Ascending aorta (tissue), 2 donors: ENCODE results near the gene RANGRF. TPM values are rescaled to one million over a fixed set of nuclear protein-coding genes. Genes with fewer than 3 reads are reported as not detected.

ENCODE experiments used
- DNase-seq, 2 donors: peaks; one replicate each; pipeline ENCODE4 v3.0.0-alpha.2; 2019; ENCODE audit warnings: low spot score in 2 of 2
- H3K27ac ChIP-seq, 2 donors: fragments of 200-600 bp; sonication (generic); one replicate each; pipeline ENCODE4 v1.5.1; 2016 to 2017; ENCODE audit warnings: mild to moderate bottlenecking in 1 of 2
- H3K27me3 ChIP-seq: fragments of 200-600 bp; sonication (generic); one replicate; pipeline ENCODE4 v1.5.1; 2017
- H3K36me3 ChIP-seq, 2 donors: fragments of 200-600 bp; sonication (generic); one replicate each; pipeline ENCODE4 v1.5.1; 2016
- H3K4me1 ChIP-seq, 2 donors: fragments of 200-600 bp; sonication (generic); one replicate each; pipeline ENCODE4 v1.5.1; 2016 to 2017; ENCODE audit warnings: mild to moderate bottlenecking in 1 of 2
- H3K4me3 ChIP-seq, 2 donors: fragments of 200-600 bp; sonication (generic); one replicate each; pipeline ENCODE4 v1.5.1; 2016 to 2017; ENCODE audit warnings: mild to moderate bottlenecking in 1 of 2
- H3K9me3 ChIP-seq, 2 donors: fragments of 200-600 bp; sonication (generic); one replicate each; pipeline ENCODE4 v1.5.1; 2016
- CTCF ChIP-seq, 3 experiments: fragments of 200-600 bp in 2 of 3; fragments of 450-650 bp in 1 of 3; sonication (generic) in 2 of 3; IDR thresholded peaks; one replicate each; pipeline ENCODE4 v1.5.1; 2016 to 2019; ENCODE audit warnings: antibody characterized with exemption in 3 of 3, mild to moderate bottlenecking in 1 of 3, moderate library complexity in 1 of 3
- intact Hi-C: fragments of 100-400 bp; cut with DNase I; formaldehyde crosslinking; loops from one replicate; pipeline ENCODE4 v1.15.1; 2023
- total RNA-seq: library from RNA; depleted of rRNA; stranded (reverse); fragments of >200 nt; gene quantifications from one replicate; pipeline ENCODE4 v1.1.0, GENCODE V29; 2016

RANGRF gene
- total RNA-seq, 1 donor from 2014 or later = 15.5 TPM

- intact Hi-C loops = no loop called here
- Histone ChIP-seq H3K27me3 (no peaks in the 10 kb centered on the region), H3K4me1 (no peaks in the 10 kb centered on the region), H3K36me3 (peaks cover 43 to 82% of the 10 kb centered on the region in 2 donors), H3K9me3 (no peaks in the 10 kb centered on the region), H3K27ac (no peak overlapping the region), H3K4me3 (no peak overlapping the region)
- no peak for TF ChIP-seq CTCF (IDR thresholded peaks at IDR 0.05)
- no peak for DNase-seq
Observed at GRCh38 chr17:8264320-8264719, 24.1 kb upstream of the RANGRF start.

- Histone ChIP-seq H3K4me1 (no peaks in the 10 kb centered on the region), H3K27me3 (no peaks in the 10 kb centered on the region), H3K27ac (no peak overlapping the region), H3K9me3 (no peaks in the 10 kb centered on the region), H3K36me3 (peaks cover 45 to 80% of the 10 kb centered on the region in 2 donors), H3K4me3 (no peak overlapping the region)
- TF ChIP-seq CTCF (IDR thresholded peaks at IDR 0.05) = no peak
- DNase-seq = no peak
- intact Hi-C loops = no loop called here
Observed at GRCh38 chr17:8264836-8265542, 23.5 kb upstream of the RANGRF start.

DNA sequence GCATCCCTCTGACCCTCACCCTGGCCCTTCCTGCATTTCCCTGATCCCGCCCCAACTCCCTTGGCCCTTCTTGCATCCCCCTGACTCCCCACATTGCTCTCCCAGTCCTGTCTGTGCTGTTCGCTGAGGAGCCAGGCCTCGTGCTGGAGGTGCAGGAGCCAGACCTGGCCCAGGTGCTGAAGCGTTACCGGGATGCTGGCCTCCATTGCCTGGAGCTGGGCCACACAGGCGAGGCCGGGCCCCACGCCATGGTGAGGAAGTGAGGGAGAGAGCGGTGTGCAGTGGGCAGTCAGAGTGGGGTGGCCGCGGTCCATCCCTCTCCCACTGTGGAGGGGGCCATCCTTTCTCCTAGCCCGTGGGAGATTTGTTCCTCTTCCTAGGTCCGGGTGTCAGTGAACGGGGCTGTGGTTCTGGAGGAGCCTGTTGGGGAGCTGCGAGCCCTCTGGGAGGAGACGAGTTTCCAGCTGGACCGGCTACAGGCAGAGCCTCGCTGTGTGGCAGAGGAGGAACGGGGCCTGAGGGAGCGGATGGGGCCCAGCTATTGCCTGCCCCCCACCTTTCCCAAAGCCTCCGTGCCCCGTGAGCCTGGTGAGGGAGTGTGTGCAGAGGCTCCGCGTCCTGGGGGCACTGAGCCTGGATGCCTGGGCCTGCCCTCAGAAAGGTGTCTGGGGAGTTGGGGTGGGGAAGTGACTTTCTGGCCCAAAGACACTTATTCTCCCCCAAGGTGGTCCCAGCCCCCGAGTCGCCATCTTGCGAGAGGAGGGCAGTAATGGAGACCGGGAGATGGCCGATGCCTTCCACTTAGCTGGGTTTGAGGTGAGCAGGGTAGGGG is 21.6 kb upstream of the RANGRF start:
- intact Hi-C loops = no loop called here

GRCh38 chr17:8267480-8268147 is 20.9 kb upstream of the RANGRF start:
- DNase-seq = no peak
- Histone ChIP-seq H3K36me3 (peaks cover 35 to 62% of the 10 kb centered on the region in 2 donors), H3K4me3 (no peak overlapping the region), H3K4me1 (no peaks in the 10 kb centered on the region), H3K27ac (no peak overlapping the region), H3K9me3 (no peaks in the 10 kb centered on the region), H3K27me3 (no peaks in the 10 kb centered on the region)
- intact Hi-C loops = no loop called here
- no peak for TF ChIP-seq CTCF (IDR thresholded peaks at IDR 0.05)

More for the DNA sequence above, 21.6 kb upstream of the RANGRF start:
- H3K27me3 ChIP-seq = no peaks in the 10 kb centered on the region
- no peak overlapping the region for H3K27ac ChIP-seq
- H3K4me3 ChIP-seq = no peak overlapping the region
- no peaks in the 10 kb centered on the region for H3K4me1 ChIP-seq
- peaks cover 39 to 68% of the 10 kb centered on the region in 2 donors for H3K36me3 ChIP-seq
- H3K9me3 ChIP-seq = no peaks in the 10 kb centered on the region
- TF ChIP-seq CTCF (IDR thresholded peaks at IDR 0.05) = no peak
- no peak for DNase-seq

DNA sequence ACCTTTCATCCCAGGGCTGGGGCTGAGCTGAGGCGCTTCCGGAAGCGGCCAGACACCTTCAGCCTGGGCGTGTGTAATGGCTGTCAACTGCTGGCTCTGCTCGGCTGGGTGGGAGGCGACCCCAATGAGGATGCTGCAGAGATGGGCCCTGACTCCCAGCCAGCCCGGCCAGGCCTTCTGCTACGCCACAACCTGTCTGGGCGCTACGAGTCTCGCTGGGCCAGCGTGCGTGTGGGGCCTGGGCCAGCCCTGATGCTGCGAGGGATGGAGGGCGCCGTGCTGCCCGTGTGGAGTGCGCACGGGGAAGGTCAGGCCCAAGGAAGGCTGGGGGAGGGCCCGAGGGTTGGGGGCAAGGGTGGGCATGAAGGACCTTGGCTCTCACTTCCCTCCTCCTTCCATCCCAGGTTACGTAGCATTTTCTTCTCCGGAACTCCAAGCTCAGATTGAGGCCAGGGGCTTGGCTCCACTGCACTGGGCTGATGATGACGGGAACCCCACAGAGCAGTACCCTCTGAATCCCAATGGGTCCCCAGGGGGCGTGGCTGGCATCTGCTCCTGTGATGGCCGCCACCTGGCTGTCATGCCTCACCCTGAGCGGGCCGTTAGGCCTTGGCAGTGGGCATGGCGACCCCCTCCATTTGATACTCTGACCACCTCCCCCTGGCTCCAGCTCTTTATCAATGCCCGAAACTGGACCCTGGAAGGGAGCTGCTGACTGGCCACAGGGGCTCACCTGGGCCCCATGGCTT is 19.7 kb upstream of the RANGRF start:
- no peak for TF ChIP-seq CTCF (IDR thresholded peaks at IDR 0.05)
- no peaks in the 10 kb centered on the region for H3K27me3 ChIP-seq
- H3K36me3 ChIP-seq = peaks cover 28 to 52% of the 10 kb centered on the region in 2 donors
- no peak for DNase-seq
- H3K27ac ChIP-seq = no peak overlapping the region
- no peaks in the 10 kb centered on the region for H3K9me3 ChIP-seq
- no peak overlapping the region for H3K4me3 ChIP-seq
- intact Hi-C loops = no loop called here
- H3K4me1 ChIP-seq = no peaks in the 10 kb centered on the region
